ENCODE measurements around the gene CCDC179.

- TF ChIP-seq REST (IDR thresholded peaks at IDR 0.05; ENCODE audit: low read depth), result no peak
- TF ChIP-seq NFIC (IDR thresholded peaks at IDR 0.05), result no peak
- no peak for TF ChIP-seq YY1 (IDR thresholded peaks at IDR 0.05; ENCODE audit: low read depth)
- no peak for TF ChIP-seq EP300 (IDR thresholded peaks at IDR 0.05; ENCODE audit: borderline replicate concordance)
- TF ChIP-seq FOXM1 (IDR thresholded peaks at IDR 0.05; ENCODE audit: borderline replicate concordance, low read depth), result no peak
- no peak for TF ChIP-seq EGR1 (IDR thresholded peaks at IDR 0.05)
- TF ChIP-seq MAX (IDR thresholded peaks at IDR 0.05), result no peak
- no peak for TF ChIP-seq CREB1 (IDR thresholded peaks at IDR 0.05; ENCODE audit: low read depth)
- no peak for TF ChIP-seq TAF1 (IDR thresholded peaks at IDR 0.05; ENCODE audit: low read depth)
- no peak for TF ChIP-seq RAD21 (IDR thresholded peaks at IDR 0.05; ENCODE audit: low read depth)
- no peak for TF ChIP-seq ZBTB7A (IDR thresholded peaks at IDR 0.05; ENCODE audit: low read depth)
- TF ChIP-seq TCF12 (IDR thresholded peaks at IDR 0.05; ENCODE audit: low read depth), result no peak
- TF ChIP-seq CEBPB (IDR thresholded peaks at IDR 0.05), result no peak
Measured at GRCh38 chr11:22878039-22878438, 17.8 kb upstream of the CCDC179 start.

All from Ishikawa (cell line).